Measurements from ENCODE around the gene SMAD6.

DNA sequence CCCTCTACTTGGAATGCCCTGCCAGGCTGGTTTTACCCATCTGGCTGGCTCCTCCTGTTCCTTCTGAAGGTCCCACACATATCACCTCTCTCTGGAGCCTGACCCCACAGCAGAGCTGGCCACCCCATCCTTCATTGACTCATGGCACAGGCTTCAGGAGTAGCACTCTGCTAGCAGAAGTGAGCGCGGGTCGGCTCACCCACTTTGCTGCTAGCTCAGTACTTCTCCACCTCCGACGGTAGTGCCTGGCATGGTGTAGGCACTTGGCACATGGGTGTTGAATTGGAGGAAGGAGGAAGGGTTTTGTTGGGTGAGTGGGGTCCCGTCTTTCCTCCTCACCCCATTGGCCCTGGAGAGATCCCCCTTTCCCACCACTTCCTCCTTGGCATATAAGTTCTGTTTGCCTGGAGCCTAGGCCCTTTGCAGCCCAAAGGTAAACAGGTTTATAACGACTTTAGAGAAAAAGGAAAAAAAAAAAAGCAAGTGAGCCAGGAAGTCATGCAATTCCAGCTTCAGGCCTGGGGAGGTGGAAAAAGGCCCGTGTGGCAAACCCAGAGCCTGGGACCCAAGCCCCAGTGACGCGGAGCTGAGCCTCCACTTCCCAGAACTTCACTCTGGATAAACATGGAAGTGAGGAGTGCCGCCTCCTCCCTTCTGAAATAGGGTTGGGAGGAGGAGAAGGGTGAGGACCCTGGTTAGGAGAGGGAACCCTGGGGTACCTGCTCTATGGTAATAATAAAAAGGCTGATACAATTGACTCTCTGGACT is 35.4 kb downstream of the SMAD6 start:
- TF ChIP-seq GATA2 (IDR thresholded peaks at IDR 0.05; ENCODE audit: low read depth, low read length) (no peak), GATA3 (IDR thresholded peaks at IDR 0.05; ENCODE audit: low read depth, low read length) (no peak)
